Measurements from ENCODE around the gene HBQ1.

- TF ChIP-seq CTCF (IDR thresholded peaks at IDR 0.05; ENCODE audit: low read depth, low read length, poor library complexity, severe bottlenecking) (no peak), EZH2phosphoT487 (IDR thresholded peaks at IDR 0.05; ENCODE audit: borderline replicate concordance, low read length) (no peak)
These were observed 31.1 kb upstream of the HBQ1 start for GRCh38 chr16:149024-149660.

All from DOHH2 (cell line).